Myocyte (in vitro differentiated cells): ENCODE data around the gene PTX4. TPM values are rescaled to one million over a fixed set of nuclear protein-coding genes. Genes with fewer than 3 reads are reported as not detected.
"Not testable (repeated sequence)": the region's sequence is repeated elsewhere in the genome, so short reads cannot be mapped to it uniquely, and the experiment has no call there.

Experiments used
- DNase-seq: peaks from one replicate; pipeline ENCODE4 v3.0.0-alpha.2; 2012; ENCODE audit warnings: low read depth
- total RNA-seq: library from RNA; depleted of rRNA; stranded (reverse); fragments of >200 nt; gene quantifications from 2 replicates; pipeline ENCODE4 v1.2.3, GENCODE V29; 2014

PTX4 gene
- total RNA-seq, 1 donor from 2014 or later, result not detected

DNA sequence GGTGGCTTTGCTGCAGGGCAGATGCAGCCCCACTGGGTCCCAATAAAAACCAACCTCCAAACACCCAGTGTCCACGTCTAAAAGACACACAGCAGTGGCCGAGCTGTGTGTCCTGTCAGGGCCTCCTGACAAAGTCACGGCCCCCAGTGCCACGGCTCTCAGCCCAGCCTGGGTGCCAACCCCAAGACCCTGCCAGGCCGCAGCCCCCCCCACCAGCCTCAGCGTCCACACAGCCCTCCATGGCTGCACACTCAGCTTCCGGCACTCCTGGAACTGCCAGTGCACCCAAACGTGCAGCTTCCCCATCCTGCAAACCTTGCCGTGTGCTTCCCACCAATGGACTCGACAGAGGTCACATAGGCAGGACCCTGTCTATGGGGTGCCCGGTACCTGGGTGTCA, 40.8 kb downstream of the PTX4 start:
- DNase-seq, result no peak

DNA sequence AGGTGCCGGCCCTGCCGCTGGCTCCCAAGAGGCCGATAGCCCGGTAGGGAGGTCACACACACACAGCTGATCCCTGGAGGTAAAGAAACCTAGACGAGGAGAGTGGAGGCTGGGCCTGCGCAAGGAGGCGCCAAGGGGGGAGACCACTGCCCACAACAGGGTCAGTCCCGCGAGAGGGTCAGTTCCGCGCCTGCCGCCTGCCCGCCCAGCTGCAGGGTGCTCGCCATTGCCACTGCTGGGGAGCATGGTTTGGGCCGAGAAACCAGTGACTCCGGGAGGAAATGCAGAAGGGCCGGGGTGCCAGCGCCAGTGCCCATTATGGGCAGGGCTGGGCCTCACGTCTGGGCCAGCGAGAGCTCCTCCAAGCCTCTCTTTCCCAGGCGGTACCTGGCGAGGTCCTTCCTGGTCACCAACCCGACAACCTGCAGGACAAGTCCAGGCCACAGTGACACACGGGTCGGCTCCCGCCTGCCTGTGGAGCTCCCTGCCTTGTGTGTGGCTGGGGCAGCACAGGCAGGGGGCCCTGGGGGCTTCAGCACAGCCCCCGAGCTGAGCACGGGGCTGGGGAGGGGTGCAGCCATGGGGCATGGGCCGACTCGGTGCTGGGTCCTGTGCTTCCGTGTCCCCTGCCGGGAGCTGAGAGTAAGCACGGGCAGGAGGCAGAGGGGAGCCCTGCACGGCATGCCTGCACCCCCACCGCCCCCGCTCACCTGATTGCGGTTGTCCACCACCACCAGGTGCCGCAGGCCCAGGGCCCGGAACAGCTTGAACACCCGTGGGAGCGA, 42.3 kb downstream of the PTX4 start:
- no peak for DNase-seq

DNA sequence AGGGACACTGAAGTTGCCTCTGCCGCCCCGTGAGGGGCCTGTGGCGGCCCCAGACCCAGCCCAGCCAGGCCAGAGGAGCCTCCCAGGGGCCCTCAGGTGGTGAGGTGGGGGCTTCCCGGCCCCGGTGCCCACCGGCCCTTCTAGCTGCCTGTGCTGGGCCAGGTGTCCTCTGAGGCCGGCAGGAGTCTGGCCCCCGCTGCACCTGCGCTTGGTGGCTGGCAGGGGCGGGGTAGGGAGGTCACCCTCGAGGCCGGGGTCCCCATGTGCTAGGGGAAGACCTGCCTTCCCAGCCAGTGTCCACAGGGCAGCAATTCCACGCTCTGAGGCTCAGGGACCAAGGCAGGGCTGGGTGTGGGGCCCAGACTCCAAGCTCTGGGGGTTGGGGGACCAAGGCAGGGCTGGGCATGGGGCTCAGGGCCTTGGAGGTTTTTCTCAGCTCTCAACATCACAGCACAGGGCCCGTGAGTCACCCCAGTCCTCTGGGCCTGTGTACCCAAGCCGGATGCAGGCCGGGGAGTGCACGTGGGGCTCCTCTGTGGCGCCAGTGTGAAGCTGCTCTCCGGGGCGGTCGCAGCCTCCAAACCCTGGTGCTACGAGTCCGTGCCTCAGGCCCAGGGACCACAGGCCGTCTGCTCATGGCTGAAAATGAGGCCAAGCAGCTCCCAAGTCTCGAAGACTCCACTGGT, 43.1 kb downstream of the PTX4 start:
- no peak for DNase-seq

DNA sequence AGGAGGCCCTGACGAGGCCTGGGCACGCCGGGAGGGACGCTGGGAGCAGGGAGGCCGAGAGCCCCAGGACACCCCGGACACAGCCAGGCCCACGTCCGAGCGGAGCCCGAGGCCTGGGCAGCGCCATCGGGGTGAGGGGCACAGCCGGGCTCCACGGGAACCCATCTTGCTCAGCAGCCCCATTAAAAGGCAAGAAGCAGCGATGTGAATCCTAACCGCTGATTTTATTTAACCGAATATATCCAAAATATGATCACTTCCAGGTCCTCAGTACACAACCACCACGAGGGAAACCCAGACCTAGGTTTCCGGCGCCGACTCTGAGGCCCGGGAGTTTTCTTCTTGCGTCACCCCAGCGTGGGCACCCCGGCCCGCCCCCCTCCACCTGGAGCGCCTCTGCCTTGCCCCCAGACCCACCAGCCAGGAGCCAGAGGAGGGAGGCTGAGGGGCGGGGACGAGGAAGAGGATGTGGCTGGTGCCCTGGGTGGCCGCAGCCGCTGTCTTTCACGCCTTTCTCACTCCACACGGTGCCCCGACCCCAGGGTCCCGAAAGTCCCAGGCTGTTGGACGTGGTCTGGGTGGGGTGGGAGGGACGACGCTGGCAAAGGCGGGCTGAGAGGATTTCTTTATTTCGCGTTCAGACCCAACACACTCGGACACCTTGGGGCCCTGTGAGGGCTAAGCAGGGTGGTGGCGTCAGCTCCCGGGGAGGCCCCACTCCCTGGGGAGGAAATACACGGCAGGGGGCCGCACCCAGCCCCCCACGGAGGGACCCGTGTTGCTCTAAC, 43.8 kb downstream of the PTX4 start:
- no peak for DNase-seq

DNA sequence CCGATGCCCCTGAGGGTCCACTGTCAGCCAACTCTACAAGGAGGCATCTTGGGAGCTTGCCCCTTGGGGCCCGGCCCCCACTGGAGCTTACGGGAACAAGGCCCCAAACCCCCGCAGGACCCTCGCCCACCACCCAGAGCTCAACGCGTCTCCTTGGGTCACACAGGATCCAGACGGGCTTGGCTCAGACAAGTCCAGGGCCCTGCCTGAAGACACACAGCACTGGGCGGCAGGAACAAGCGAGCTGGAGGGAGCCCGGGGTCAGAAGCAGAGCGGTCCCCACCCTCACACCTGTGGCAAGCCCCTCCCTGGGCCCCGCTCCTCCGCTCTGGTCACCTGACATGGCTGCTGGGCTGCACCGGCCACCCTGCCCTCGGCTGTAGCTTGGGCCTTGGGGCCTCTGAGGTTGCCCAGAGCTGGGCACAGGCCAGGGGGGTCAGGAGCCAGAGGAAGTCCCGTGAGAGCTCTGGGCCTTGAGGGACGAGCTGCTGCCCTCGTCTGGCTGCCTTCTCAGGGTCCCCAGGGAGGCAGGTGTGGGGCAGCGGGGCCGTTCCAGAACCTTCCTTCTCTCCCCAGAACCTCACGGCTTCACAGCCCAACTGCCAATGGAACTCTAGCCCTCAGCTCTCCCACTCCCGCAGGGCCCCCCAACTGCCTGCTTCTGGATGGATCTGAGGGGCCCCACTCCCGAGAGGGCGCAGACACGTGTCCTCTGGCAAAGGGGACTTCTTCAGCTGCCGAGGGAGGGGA, 44.6 kb downstream of the PTX4 start, which contains the start of gene CCDC154:
Gene CCDC154, minus strand, starts transcription at position 577 of the 750 bp plus-strand sequence. Its CDS starts 234 bp downstream, at position 343.
- DNase-seq, result no peak

DNA sequence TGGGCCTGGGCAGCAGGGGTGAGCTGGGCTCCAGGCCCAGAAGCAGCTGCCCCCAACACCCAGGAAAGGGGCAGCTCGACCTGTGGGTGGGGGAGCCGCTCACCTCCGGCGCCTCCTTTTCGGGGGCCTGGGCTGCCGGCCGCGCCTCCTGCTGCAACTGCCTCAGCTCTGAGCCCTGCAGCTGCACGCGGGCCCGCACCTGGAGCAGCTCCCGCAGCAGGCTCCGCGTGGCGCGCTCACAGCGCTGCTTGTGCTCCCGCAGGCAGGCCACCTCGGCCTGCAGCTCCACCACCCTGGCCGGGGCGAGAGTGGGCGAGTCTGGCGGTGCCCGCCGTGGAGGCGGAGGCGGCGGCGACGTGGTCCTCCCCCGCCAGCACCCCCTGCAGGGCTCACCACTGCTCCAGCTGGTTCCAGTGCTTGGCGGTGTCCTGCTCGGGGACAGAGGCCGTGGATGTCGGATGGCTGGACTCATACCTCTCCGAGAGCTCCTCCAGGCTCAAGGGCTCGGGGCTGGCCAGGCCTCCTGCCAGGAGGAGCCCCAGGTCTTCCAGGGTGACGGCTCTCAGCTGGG, 45.3 kb downstream of the PTX4 start:
- no peak for DNase-seq

DNA sequence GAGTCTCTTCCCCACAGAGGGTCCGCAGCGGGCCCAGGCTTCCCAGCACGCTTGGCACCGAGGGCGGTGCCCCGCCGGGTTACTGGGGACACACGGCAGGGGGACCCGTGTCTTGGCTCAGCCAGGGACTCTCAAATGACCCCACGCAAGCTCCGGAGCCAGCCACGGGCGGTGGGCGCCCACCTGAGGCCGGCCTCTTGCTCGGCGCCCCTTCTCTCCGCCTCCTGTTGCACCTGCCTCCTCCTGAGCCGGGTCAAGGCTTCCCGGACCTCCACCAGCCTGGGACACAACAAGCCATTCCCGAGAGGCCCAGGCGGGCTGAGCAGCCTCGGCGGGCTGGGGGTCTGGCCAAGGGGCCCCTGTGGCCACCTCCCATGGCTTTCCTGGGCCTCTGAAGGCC, 46.0 kb downstream of the PTX4 start:
- DNase-seq, result no peak

DNA sequence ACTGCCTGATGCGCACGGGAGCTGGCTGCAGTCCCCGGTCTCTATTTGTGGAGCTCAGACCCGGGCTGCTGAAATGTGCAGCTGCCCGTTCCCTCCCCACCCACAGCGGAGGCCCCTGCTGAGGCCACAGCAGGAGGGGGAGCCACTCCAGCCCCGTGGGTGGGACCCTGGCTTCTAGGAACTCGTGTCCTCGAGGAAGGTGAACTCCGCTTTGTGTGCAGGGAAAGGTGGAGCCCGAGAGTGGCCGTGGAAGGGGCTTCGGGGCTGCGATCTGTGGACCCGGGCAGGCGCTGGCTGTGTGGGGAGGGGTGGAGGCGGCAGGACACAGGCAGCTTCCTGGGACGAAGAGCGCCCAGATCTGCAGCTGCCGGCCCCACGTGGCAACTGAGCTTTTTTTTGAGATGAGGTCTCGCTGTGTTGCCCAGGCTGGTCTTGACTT, 47.3 kb downstream of the PTX4 start:
- DNase-seq, result peak; percentile 5

DNA sequence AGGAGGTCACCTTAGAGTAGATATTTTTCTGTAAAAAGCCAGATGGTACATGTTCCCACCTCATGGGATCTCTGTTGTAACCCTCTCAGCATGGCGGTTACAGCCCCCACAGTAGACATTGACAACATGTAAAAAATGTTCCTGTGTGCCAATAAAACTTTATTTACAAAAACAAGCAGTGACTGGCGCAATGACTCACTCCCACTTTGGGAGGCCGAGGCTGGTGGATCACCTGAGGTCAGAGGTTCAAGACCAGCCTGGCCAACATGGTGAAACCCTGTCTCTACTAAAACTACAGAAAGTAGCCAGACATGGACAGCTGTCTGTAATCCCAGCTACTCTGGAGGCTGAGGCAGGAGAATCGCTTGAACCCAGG, 49.1 kb downstream of the PTX4 start:
- not testable (repeated sequence) for DNase-seq

DNA sequence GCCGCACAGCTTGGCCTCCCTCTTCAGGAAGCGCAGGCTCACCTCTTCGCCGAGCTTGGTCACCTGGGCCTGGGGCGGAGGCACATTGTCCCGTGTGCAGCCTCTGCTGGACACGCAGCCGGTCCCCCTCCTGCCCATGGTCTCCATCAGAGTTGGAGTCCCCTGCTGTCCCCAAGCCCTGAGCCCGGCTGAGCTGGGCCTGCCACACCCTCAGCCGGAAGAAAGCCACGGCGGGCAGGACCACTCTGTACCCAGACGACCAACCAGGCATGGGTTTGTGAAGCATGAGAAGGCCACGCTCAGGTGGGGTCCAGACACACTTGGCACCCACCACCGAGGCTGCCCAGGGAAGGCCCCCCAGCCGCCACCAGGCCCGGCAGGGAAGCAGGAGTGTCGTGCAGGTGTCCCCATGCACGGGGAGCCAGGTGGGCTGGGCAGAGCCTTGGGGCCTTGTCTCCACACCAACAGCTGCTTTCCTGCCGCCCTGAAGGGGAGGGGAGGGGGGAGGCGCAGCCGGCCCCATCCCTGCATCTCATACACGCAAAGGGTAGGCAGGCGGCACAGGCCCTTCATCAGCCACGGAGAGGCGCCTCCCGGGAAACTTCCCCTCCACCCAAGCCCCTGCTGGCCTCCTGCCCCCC, 49.6 kb downstream of the PTX4 start:
- DNase-seq, result no peak

DNA sequence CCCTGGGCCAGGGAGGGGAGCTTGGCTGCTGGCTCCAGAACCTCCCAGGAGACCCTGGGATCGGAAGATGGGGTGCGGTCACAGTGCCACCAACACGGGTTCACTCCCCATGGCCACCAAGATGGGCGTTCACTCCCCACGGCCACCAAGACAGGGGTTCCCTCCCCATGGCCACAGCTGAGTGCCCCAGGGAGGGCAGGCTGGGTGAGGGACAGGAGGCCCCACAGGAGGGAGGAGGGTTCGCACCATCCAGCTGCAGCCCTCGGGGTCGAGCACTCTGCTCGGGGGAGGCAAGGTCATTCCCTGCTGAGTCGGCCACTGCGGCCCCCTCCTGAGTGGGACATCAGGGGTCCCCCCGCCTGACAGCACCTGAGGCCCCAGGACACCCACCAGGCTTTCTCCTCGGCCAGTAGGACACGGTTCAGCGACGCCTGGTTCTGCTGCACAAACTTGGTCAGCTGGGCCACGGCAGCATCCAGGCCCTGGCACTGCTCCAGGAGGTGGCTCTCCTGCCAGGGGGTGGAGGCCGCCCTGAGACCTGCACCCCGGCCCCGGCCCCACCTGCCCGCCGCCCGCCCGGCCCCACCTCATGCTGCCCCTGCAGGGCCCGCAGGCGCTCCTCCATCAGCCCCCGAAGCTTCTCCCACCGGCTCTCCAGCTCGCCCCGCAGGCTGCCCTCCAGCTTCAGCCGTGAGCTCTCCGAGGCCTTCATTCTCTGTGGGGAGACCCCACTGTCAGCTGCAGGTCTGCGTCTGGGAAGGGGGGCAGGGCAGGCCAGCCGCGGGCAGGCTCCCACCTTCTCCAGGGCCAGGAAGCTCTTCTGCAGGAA, 50.3 kb downstream of the PTX4 start:
- no peak for DNase-seq

DNA sequence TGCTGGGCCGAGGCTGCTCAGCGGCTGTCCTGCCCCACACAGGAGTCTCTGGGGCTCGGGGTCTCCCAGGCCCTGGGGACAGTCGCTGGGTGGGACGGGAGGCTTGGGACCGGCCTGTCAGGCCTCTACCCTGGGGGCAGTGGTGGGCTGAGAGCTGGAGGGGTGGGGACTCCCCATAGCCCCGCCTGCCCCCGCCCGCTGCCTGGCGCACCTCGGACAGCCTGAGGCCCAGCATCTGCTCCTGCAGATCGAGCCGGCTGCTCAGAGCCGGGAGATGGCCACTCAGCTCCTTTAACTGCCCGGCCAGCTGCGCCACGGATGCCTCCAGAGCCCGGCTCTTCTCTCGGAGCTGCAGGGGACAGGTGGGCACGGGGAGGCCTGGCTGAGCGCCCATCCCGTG, 51.1 kb downstream of the PTX4 start:
- no peak for DNase-seq

DNA sequence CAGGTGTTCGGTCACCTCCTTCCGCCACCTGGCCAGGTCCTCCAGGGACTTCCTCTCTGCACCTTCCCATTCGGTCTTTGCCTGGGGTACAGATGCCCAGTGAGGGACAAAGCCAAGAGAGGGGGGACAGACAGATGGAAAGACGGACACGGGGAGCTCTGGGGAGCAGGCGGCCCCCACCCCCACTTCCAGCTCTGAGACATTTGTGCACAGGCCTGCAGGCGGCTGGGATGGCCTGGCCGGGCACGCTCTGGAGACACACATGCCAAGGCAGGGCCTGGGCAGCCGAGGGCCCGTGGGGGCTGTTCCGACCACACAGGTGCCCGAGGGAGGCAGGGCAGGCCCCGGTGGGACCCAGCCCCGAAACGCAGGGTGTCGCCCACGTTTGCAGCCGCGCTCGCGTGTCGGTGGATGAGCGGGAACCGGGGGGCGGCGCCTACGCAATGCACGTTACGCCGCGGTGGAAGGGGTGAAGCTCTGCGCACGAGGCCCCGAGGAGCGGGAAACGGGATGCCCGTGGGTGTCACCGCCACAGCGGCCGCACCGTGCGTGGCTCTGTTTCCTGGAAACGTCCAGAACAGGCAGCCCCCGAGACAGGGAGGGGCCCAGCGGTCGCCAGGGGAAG, 51.9 kb downstream of the PTX4 start:
- DNase-seq, result no peak

DNA sequence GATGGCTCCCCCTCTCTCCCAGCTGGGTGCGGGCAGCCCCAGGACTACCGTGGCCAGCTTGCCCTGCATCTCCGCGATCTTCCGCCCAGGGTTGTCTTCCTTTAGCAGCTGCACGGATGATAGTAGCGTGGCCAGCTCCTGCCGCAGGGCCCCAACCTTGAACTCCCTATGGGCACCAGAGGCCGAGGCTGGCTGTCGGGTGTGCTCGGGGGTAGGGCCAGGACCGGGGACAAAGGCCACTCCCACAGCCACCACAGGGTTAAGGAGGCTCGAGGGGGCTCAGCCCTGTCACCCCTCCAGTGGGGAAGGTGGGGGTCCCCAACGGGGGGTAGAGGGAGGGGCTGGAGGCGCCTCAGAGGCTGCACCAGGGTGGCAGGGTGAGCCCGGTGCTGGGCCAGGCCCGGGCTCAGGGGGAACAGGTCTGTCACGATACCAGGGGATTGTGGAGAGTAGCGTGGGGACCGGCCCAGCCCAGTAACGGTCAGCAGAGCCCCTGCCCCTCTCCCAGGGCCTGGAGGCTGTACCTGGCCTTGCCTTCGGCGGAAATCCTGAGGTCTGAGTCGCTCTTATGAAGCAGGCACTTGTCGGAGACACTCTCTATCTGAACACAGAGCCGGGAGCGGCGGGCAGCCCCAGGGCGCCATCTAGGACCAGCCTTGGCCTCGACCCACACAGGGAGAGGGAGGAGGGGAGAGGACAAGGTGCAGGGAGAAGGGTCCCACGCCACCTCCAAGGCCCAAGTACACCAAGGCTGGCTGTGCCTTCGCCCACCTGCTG, 52.6 kb downstream of the PTX4 start:
- no peak for DNase-seq
